DND-41 (cell line): Measurements from ENCODE around the gene KLHL3.

Source experiments
- CTCF ChIP-seq: IDR thresholded peaks from 2 replicates; pipeline ENCODE4 v1.5.1; 2012; ENCODE audit warnings: borderline replicate concordance, low read length, moderate library complexity, mild to moderate bottlenecking; ENCODE audit not compliant: poor library complexity, severe bottlenecking; ENCODE audit errors: extremely low read depth
- EZH2 ChIP-seq: IDR thresholded peaks from 3 replicates; pipeline ENCODE4 v1.6.1; 2012; ENCODE audit warnings: borderline replicate concordance, low read depth, mild to moderate bottlenecking, moderate library complexity, low read length, inconsistent platforms; ENCODE audit not compliant: severe bottlenecking

GRCh38 chr5:137699336-137700281 lies 36.3 kb downstream of the KLHL3 start:
- TF ChIP-seq CTCF (no peak), EZH2 (no peak)
